ENCODE data around the gene FLRT2.

FLRT2 gene

GRCh38 chr14:85625925-85626585 is 96.1 kb downstream of the FLRT2 start:
- no peak for DNase-seq

GRCh38 chr14:85634205-85634604 is 104.3 kb downstream of the FLRT2 start:
- DNase-seq, result no peak

GRCh38 chr14:85644211-85644610 is 114.3 kb downstream of the FLRT2 start:
- no peak for DNase-seq

GRCh38 chr14:85653029-85653428 is 123.1 kb downstream of the FLRT2 start:
- no peak for DNase-seq

- DNase-seq, result no peak
Observed at GRCh38 chr14:85660243-85660922, 130.4 kb downstream of the FLRT2 start.

- no peak for DNase-seq
Observed at GRCh38 chr14:85662096-85662495, 132.2 kb downstream of the FLRT2 start.

- DNase-seq, result no peak
Observed at GRCh38 chr14:85663256-85663655, 133.3 kb downstream of the FLRT2 start.

- DNase-seq, result no peak
Observed at GRCh38 chr14:85663667-85664066, 133.7 kb downstream of the FLRT2 start.

GRCh38 chr14:85675957-85676356 is 146.0 kb downstream of the FLRT2 start:
- DNase-seq, result no peak

- DNase-seq, result no peak
Observed at GRCh38 chr14:85686908-85687307, 157.0 kb downstream of the FLRT2 start.

GRCh38 chr14:85687456-85687855 is 157.5 kb downstream of the FLRT2 start:
- DNase-seq, result no peak

GRCh38 chr14:85688006-85688405 is 158.1 kb downstream of the FLRT2 start:
- no peak for DNase-seq

GRCh38 chr14:85695300-85695699 is 165.4 kb downstream of the FLRT2 start:
- no peak for DNase-seq

- no peak for DNase-seq
Observed at GRCh38 chr14:85701116-85701515, 171.2 kb downstream of the FLRT2 start.

GRCh38 chr14:85701763-85702162 is 171.8 kb downstream of the FLRT2 start:
- DNase-seq, result no peak

- DNase-seq, result no peak
Observed at GRCh38 chr14:85702191-85702590, 172.2 kb downstream of the FLRT2 start.

- no peak for DNase-seq
Observed at GRCh38 chr14:85702997-85703396, 173.1 kb downstream of the FLRT2 start.

Data from anterior cingulate cortex (tissue), 58 donors.